ENCODE data around the gene PLK3. TPM values are rescaled to one million over a fixed set of nuclear protein-coding genes. Genes with fewer than 3 reads are reported as not detected.

PLK3 gene
- total and polyA plus RNA-seq, 2 donors from 2014 or later: 4.4 to 24.3 TPM

GRCh38 chr1:44786138-44786840 is 13.9 kb upstream of the PLK3 start:
- intact Hi-C loops (cut with DNase I): loop anchor here (10.0 kb wide), 1 partner anchor 49 kb away; no protein-coding TSS in a partner anchor
- H3K4me1 ChIP-seq (ENCODE audit: control insufficient read depth in 2 of 3, insufficient read depth in 2 of 3, low read depth in 1 of 3, low read length in 3 of 3): peaks cover 0 to 23% (median 8%) of the 10 kb centered on the region in 3 donors
- peak; percentile 92 for TF ChIP-seq CTCF (IDR thresholded peaks at IDR 0.05; ENCODE audit: borderline replicate concordance, extremely low read depth, insufficient read depth)
- peak overlapping the region in 2 of 3 donors; percentile 60 to 73 for H3K9ac ChIP-seq (ENCODE audit: low read length in 3 of 3)
- DNase-seq (peak; percentile 89 to 94 (median 91)), FAIRE-seq (no peak)
- no peaks in the 10 kb centered on the region for H3K9me3 ChIP-seq (ENCODE audit: control insufficient read depth in 2 of 3, insufficient read depth in 1 of 3, low read length in 3 of 3)
- peak overlapping the region; percentile 1 to 60 for H3K27ac ChIP-seq (ENCODE audit: low read depth in 2 of 2, low read length in 2 of 2)
- H3K36me3 ChIP-seq (ENCODE audit: control insufficient read depth in 2 of 3, insufficient read depth in 3 of 3, low read length in 3 of 3): peaks cover 0 to under 1% (median 0%) of the 10 kb centered on the region in 3 donors
- H3K4me3 ChIP-seq (ENCODE audit: low read length in 3 of 3): peak overlapping the region; percentile 19 to 54 (median 26)
- no peaks in the 10 kb centered on the region for H3K27me3 ChIP-seq (ENCODE audit: control insufficient read depth, insufficient read depth, low read length)

- Histone ChIP-seq H3K9ac (ENCODE audit: low read length in 3 of 3) (peak overlapping the region in 1 of 3 donors; percentile 60), H3K9me3 (ENCODE audit: control insufficient read depth in 2 of 3, insufficient read depth in 1 of 3, low read length in 3 of 3) (no peaks in the 10 kb centered on the region), H3K4me1 (ENCODE audit: control insufficient read depth in 2 of 3, insufficient read depth in 2 of 3, low read depth in 1 of 3, low read length in 3 of 3) (peaks cover 0 to 23% (median 8%) of the 10 kb centered on the region in 3 donors), H3K27ac (ENCODE audit: low read depth in 2 of 2, low read length in 2 of 2) (peak overlapping the region in 1 of 2 donors; percentile 1), H3K27me3 (ENCODE audit: control insufficient read depth, insufficient read depth, low read length) (no peaks in the 10 kb centered on the region), H3K36me3 (ENCODE audit: control insufficient read depth in 2 of 3, insufficient read depth in 3 of 3, low read length in 3 of 3) (no peaks in the 10 kb centered on the region), H3K4me3 (ENCODE audit: low read length in 3 of 3) (no peak overlapping the region)
- DNase-seq (peak in 1 of 5 donors; percentile 65), FAIRE-seq (no peak)
- intact Hi-C loops (cut with DNase I): loop anchor here (10.0 kb wide), 1 partner anchor 48 kb away; no protein-coding TSS in a partner anchor
- no peak for TF ChIP-seq CTCF (IDR thresholded peaks at IDR 0.05; ENCODE audit: borderline replicate concordance, extremely low read depth, insufficient read depth)
Measured at GRCh38 chr1:44786841-44787426, 13.2 kb upstream of the PLK3 start.

- Histone ChIP-seq H3K9ac (ENCODE audit: low read length in 3 of 3) (no peak overlapping the region), H3K4me1 (ENCODE audit: control insufficient read depth in 2 of 3, insufficient read depth in 2 of 3, low read depth in 1 of 3, low read length in 3 of 3) (peaks cover 0 to 23% (median 8%) of the 10 kb centered on the region in 3 donors), H3K4me3 (ENCODE audit: low read length in 3 of 3) (no peak overlapping the region), H3K27me3 (ENCODE audit: control insufficient read depth, insufficient read depth, low read length) (no peaks in the 10 kb centered on the region), H3K9me3 (ENCODE audit: control insufficient read depth in 2 of 3, insufficient read depth in 1 of 3, low read length in 3 of 3) (no peaks in the 10 kb centered on the region), H3K36me3 (ENCODE audit: control insufficient read depth in 2 of 3, insufficient read depth in 3 of 3, low read length in 3 of 3) (no peaks in the 10 kb centered on the region), H3K27ac (ENCODE audit: low read depth in 2 of 2, low read length in 2 of 2) (no peak overlapping the region)
- intact Hi-C loops (cut with DNase I): loop anchor here (10.0 kb wide), 1 partner anchor 47 kb away; no protein-coding TSS in a partner anchor
- peak in 2 of 5 donors; percentile 57 to 60 for DNase-seq
- TF ChIP-seq CTCF (IDR thresholded peaks at IDR 0.05; ENCODE audit: borderline replicate concordance, extremely low read depth, insufficient read depth): no peak
- no peak for FAIRE-seq
Measured at GRCh38 chr1:44787506-44787905, 12.7 kb upstream of the PLK3 start.

Data from kidney (tissue), 14 donors.